Naive B cell (primary cell): ENCODE data around the gene RPTOR. TPM values are rescaled to one million over a fixed set of nuclear protein-coding genes. Genes with fewer than 3 reads are reported as not detected.
A peak's percentile ranks its signal among the peaks of the same experiment; 100 is the strongest.

Source experiments
- ATAC-seq, 2 donors: fragments of 150-1000 bp; cut with Tn5 transposase; 2 replicates each; pipeline ENCODE4 v1.10.0; 2021; ENCODE audit warnings: low read depth in 2 of 2, mild to moderate bottlenecking in 2 of 2, moderate library complexity in 2 of 2
- DNase-seq: peaks from one replicate; pipeline ENCODE4 v3.0.0; 2022
- H3K27ac Mint-ChIP-seq, 6 donors: one replicate each; pipeline ENCODE4 v1.8.0; 2020 to 2022; ENCODE audit warnings: mild to moderate bottlenecking in 6 of 6, mixed read lengths in 6 of 6, moderate library complexity in 5 of 6, inconsistent platforms in 2 of 6
- H3K27me3 Mint-ChIP-seq, 3 donors: one replicate each; pipeline ENCODE4 v1.8.0; 2021 to 2022; ENCODE audit warnings: mixed read lengths in 3 of 3, mild to moderate bottlenecking in 1 of 3
- H3K36me3 Mint-ChIP-seq, 2 donors: one replicate each; pipeline ENCODE4 v1.8.0; 2020 to 2022; ENCODE audit warnings: mixed read lengths in 2 of 2, inconsistent platforms in 1 of 2, mild to moderate bottlenecking in 1 of 2
- H3K4me1 Mint-ChIP-seq, 3 donors: one replicate each; pipeline ENCODE4 v1.8.0; 2020 to 2022; ENCODE audit warnings: mixed read lengths in 3 of 3, inconsistent platforms in 1 of 3, mild to moderate bottlenecking in 1 of 3, moderate library complexity in 1 of 3
- H3K4me3 Mint-ChIP-seq, 8 donors: one replicate each; pipeline ENCODE4 v1.8.0; 2020 to 2022; ENCODE audit warnings: mild to moderate bottlenecking in 8 of 8, mixed read lengths in 8 of 8, moderate library complexity in 8 of 8, inconsistent platforms in 2 of 8
- H3K9me3 Mint-ChIP-seq, 7 donors: one replicate each; pipeline ENCODE4 v1.8.0; 2020 to 2022; ENCODE audit warnings: mixed read lengths in 7 of 7, mild to moderate bottlenecking in 5 of 7, inconsistent platforms in 2 of 7, moderate library complexity in 1 of 7
- polyA plus RNA-seq, 6 donors: library from polyadenylated mRNA; unstranded; fragments of 300-500 nt; fragmentation: Illumina TruSeq; gene quantifications; one replicate each; pipeline ENCODE4 v1.2.3, GENCODE V29; 2021; ENCODE audit warnings: low read depth in 6 of 6

Gene RPTOR
- polyA plus RNA-seq, 6 donors from 2014 or later, result 5.5 to 13.9 (median 9.0) TPM

- ATAC-seq (no peak), DNase-seq (no peak)
- Mint-ChIP-seq H3K27ac (no peak overlapping the region), H3K9me3 (no peaks in the 10 kb centered on the region), H3K36me3 (no peaks in the 10 kb centered on the region), H3K4me3 (no peak overlapping the region), H3K27me3 (no peaks in the 10 kb centered on the region), H3K4me1 (peaks cover 22 to 34% (median 22%) of the 10 kb centered on the region in 3 donors)
Measured at GRCh38 chr17:80783971-80784370, 239.3 kb downstream of the RPTOR start.

- H3K27ac Mint-ChIP-seq, result peak overlapping the region in 1 of 6 donors; percentile 21
- H3K4me3 Mint-ChIP-seq, result peak overlapping the region in 1 of 8 donors; percentile 6
- H3K9me3 Mint-ChIP-seq, result no peaks in the 10 kb centered on the region
- peaks cover 31 to 44% (median 33%) of the 10 kb centered on the region in 3 donors for H3K4me1 Mint-ChIP-seq
- no peaks in the 10 kb centered on the region for H3K36me3 Mint-ChIP-seq
- no peak for ATAC-seq
- no peaks in the 10 kb centered on the region for H3K27me3 Mint-ChIP-seq
- no peak for DNase-seq
Measured at GRCh38 chr17:80785477-80786178, 241.0 kb downstream of the RPTOR start.

DNA sequence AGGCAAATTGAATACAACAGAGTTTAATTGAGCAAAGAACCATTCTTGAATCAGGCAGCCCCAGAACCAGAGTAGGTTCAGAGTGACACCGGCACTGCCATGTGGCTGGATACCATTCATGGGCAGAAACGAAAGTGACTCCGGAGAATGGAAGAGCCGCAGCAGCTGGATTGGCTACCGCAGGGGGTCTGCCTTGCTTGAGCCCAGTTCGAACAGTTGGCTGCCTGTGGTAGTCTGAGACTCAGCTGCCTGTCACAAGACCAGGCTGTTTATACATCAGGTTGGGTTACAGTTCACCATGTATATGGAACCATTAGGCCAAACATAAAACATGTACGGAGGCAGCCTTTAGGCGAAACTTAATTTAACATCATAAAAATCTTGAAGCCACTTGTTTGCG lies 241.8 kb downstream of the RPTOR start:
- DNase-seq, result no peak
- H3K36me3 Mint-ChIP-seq, result no peaks in the 10 kb centered on the region
- ATAC-seq, result no peak
- H3K27ac Mint-ChIP-seq, result no peak overlapping the region
- no peaks in the 10 kb centered on the region for H3K9me3 Mint-ChIP-seq
- no peaks in the 10 kb centered on the region for H3K27me3 Mint-ChIP-seq
- peaks cover 30 to 43% (median 34%) of the 10 kb centered on the region in 3 donors for H3K4me1 Mint-ChIP-seq
- H3K4me3 Mint-ChIP-seq, result no peak overlapping the region

DNA sequence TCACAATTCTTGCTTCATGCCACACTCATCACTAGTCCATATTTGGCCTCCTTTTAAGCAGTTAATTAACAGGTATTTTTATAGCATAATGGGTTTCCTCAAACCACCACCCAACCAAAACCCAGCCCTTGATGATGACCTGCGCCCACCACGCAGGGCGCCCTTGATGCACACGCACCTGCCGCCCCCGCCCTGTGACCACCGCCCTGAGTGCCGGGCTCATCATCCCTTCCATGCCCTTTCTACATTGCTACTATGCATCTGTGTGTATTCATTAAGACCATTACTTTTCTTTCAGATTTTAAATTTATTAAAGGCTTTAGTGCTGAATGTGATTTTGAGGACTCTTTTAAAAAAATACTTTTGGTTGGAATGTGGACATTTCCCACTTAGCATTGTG lies 242.2 kb downstream of the RPTOR start:
- H3K9me3 Mint-ChIP-seq, result no peaks in the 10 kb centered on the region
- H3K4me1 Mint-ChIP-seq, result peaks cover 30 to 43% (median 35%) of the 10 kb centered on the region in 3 donors
- no peaks in the 10 kb centered on the region for H3K36me3 Mint-ChIP-seq
- H3K4me3 Mint-ChIP-seq, result no peak overlapping the region
- H3K27ac Mint-ChIP-seq, result no peak overlapping the region
- ATAC-seq (no peak), DNase-seq (no peak)
- H3K27me3 Mint-ChIP-seq, result no peaks in the 10 kb centered on the region

DNA sequence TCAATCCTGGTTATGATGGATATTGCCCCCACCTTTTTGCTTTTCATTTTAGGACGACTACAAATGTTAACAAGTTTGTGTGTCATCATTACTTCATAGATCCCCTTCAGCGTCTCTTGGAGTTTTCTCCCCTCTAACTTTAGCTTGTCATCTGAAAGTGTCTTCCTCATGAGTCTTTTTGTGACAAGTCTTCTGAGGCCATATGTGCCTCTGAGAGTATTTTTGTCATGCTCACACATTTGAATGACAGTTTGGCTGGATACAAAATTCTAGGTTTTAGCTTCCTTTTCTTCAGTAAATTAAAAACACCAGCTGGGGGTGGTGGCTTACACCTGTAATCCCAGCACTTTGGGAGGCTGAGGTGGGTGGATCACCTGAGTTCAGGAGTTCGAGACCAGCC lies 243.2 kb downstream of the RPTOR start:
- ATAC-seq (no peak), DNase-seq (no peak)
- Mint-ChIP-seq H3K4me3 (no peak overlapping the region), H3K4me1 (peaks cover 24 to 39% (median 31%) of the 10 kb centered on the region in 3 donors), H3K27me3 (no peaks in the 10 kb centered on the region), H3K27ac (no peak overlapping the region), H3K36me3 (no peaks in the 10 kb centered on the region), H3K9me3 (no peaks in the 10 kb centered on the region)

GRCh38 chr17:80789356-80789902 lies 244.8 kb downstream of the RPTOR start:
- peak overlapping the region; percentile 46 to 96 (median 84) for H3K27ac Mint-ChIP-seq
- peak overlapping the region in 4 of 8 donors; percentile 33 to 83 (median 43) for H3K4me3 Mint-ChIP-seq
- peaks cover 9 to 12% of the 10 kb centered on the region in 2 donors for H3K36me3 Mint-ChIP-seq
- ATAC-seq (no peak), DNase-seq (no peak)
- no peaks in the 10 kb centered on the region for H3K9me3 Mint-ChIP-seq
- H3K4me1 Mint-ChIP-seq, result peaks cover 20 to 34% (median 27%) of the 10 kb centered on the region in 3 donors
- no peaks in the 10 kb centered on the region for H3K27me3 Mint-ChIP-seq

DNA sequence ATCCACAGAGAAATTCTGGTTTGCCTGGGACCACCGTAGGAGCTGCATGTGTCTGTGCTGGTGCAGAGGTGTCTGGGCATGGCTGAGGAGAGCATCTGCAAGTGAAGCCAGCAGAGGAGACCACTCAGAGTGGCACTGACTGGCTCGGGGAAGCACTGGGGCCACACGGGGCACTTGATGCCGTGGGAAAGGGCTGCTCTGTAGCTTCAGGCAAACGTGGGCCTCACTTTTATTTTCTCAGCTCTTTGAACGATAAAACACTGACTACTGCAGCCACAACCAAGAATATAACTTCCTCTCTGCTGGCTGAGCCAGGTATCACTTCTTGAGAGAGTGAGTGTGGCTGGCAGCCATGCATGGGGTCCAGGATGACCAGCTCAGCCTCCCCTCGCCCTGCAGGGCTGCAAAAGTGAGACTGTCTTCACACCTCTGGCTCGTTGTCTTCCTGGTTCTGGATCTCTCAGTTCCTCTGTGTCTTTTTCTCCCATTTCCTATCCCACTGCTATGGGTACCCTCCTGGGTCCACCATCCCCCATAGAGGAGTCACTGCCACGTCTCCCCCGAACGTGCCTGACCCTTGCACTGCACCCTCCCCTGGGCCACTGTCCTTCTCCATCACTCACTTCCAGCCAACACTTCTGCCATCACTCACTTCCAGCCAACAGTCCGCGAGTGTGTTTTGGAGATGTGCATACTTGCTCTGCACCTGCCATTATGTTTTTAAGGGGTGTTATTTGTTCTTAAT lies 245.6 kb downstream of the RPTOR start:
- ATAC-seq (peak; percentile 61 to 65), DNase-seq (no peak)
- Mint-ChIP-seq H3K9me3 (no peaks in the 10 kb centered on the region), H3K27me3 (no peaks in the 10 kb centered on the region), H3K4me1 (peaks cover 20 to 34% (median 27%) of the 10 kb centered on the region in 3 donors), H3K36me3 (peaks cover 13 to 18% of the 10 kb centered on the region in 2 donors), H3K27ac (peak overlapping the region; percentile 46 to 96 (median 84)), H3K4me3 (peak overlapping the region in 5 of 8 donors; percentile 9 to 83 (median 50))

DNA sequence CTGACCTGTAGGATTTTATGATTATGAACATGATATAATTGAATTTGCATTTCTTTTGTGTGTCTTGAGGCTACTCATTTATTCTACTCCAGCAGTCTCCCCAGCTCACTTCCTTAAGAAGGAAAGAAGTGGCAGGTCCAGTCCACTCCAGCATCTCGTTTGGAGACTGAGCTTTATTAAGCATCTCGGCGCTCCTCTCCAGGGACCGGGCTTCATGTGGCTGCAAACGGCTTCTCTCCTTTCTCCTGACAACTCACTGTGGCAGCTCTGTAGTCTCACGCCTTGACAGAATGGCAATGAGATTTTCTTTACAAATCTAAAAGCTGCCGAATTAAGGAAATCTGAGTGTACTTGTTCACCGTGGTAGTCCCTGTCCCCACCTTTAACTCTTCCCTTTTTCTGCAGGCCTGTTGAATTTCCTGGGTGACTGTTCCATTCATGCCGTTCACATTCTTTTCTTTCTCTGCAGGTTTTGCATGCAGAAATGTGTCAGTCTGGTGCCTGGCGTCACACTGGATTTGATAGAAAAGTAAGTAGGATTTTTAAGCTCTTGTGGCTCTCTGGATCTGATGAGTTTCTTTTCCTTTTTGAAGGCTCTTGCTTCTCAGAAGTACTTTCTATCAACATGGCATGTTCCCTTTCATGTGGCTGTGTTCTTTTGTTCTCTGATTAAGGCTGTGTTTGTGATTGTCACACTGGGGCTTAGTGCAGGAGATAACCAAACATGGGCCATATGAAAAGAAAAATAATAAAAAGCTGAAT lies 246.5 kb downstream of the RPTOR start:
- Mint-ChIP-seq H3K27me3 (no peaks in the 10 kb centered on the region), H3K4me1 (peaks cover 20 to 34% (median 27%) of the 10 kb centered on the region in 3 donors), H3K27ac (peak overlapping the region in 4 of 6 donors; percentile 22 to 79 (median 36)), H3K9me3 (peaks cover 0 to 3% (median 0%) of the 10 kb centered on the region in 7 donors), H3K4me3 (peak overlapping the region in 1 of 8 donors; percentile 18), H3K36me3 (peaks cover 13 to 18% of the 10 kb centered on the region in 2 donors)
- no peak for DNase-seq
- ATAC-seq, result no peak

DNA sequence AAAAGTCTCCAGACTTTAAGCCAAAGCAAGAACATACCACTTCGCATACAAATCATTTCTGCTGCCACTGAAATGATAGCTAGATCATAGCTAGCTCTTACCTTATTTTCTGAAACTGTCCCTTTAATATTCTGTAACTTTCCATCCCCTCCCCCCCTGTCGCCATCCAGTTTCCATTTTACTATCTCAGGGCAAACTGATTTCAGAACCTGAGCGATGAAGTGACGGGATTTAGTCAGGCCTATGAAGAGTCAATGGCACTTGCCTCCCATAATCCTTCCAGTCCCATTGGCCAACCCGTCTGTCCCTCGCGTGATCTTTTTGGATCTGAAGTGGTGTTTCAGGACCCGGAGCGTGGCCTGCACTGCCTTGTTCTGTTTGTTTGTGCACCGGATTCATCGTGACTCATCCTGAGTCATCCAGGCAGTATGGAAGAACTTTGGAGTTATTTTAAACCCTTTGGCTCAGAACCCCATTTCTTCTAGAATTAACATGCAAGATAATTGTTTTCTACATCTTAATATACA lies 247.2 kb downstream of the RPTOR start:
- Mint-ChIP-seq H3K9me3 (peaks cover 0 to 3% (median 0%) of the 10 kb centered on the region in 7 donors), H3K36me3 (peaks cover 13 to 18% of the 10 kb centered on the region in 2 donors), H3K4me3 (no peak overlapping the region), H3K4me1 (peaks cover 20 to 33% (median 27%) of the 10 kb centered on the region in 3 donors), H3K27me3 (no peaks in the 10 kb centered on the region), H3K27ac (no peak overlapping the region)
- ATAC-seq, result no peak
- DNase-seq, result no peak

GRCh38 chr17:80792373-80792781 lies 247.7 kb downstream of the RPTOR start:
- no peak for ATAC-seq
- no peak for DNase-seq
- Mint-ChIP-seq H3K36me3 (peaks cover 13 to 18% of the 10 kb centered on the region in 2 donors), H3K27ac (peak overlapping the region in 1 of 6 donors; percentile 76), H3K9me3 (peaks cover 0 to 3% (median 0%) of the 10 kb centered on the region in 7 donors), H3K4me3 (no peak overlapping the region), H3K27me3 (no peaks in the 10 kb centered on the region), H3K4me1 (peaks cover 20 to 27% (median 27%) of the 10 kb centered on the region in 3 donors)

DNA sequence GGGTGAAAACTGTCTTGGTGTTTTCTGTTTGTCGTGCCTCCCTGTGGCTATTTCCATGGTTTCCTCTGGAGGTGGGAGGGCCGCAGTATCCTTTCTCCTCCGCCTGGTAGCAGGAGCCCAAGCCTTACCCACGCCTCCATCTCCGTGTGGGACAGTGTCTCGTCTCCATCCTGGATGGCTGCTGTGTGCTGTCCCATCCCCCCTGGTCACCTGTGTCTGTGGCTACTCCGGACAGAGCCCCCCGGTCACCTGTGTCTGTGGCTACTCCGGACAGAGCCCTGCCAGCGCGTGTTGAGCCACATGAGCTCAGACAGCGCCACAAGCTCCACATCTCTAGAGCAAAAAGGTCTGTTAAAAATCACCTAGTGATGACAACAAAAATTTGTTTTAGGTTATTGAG lies 248.8 kb downstream of the RPTOR start:
- Mint-ChIP-seq H3K36me3 (peaks cover 13 to 18% of the 10 kb centered on the region in 2 donors), H3K27ac (no peak overlapping the region)

DNA sequence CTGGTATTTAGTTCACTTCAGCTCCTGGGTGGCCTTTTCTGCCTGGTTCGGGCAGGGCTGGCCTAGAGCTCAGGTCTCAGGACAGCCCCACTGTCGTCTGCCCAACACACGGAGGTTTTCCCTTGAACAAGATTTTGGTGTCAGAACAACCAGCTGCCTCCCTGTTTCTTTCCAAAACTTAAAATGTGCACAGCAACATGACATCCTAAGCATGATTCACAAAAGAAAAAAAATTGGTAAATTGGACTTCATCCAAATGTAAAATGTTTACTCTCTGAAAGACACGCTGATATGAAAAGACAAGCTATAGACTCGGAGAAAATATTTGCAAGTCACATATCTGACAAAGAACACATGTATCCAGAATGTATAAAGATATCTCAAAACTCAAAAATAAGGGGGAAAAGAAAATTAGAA lies 249.2 kb downstream of the RPTOR start:
- Mint-ChIP-seq H3K4me3 (no peak overlapping the region), H3K4me1 (peaks cover 20 to 23% (median 20%) of the 10 kb centered on the region in 3 donors), H3K36me3 (peaks cover 13 to 18% of the 10 kb centered on the region in 2 donors), H3K27me3 (no peaks in the 10 kb centered on the region), H3K9me3 (peaks cover 0 to 3% (median 0%) of the 10 kb centered on the region in 7 donors), H3K27ac (peak overlapping the region in 1 of 6 donors; percentile 42)
- no peak for DNase-seq
- no peak for ATAC-seq

More for the DNA sequence above, 248.8 kb downstream of the RPTOR start:
- peaks cover 20 to 25% (median 23%) of the 10 kb centered on the region in 3 donors for H3K4me1 Mint-ChIP-seq
- no peak for DNase-seq
- H3K27me3 Mint-ChIP-seq, result no peaks in the 10 kb centered on the region
- peak overlapping the region in 1 of 8 donors; percentile 24 for H3K4me3 Mint-ChIP-seq
- ATAC-seq, result no peak
- H3K9me3 Mint-ChIP-seq, result peaks cover 0 to 3% (median 0%) of the 10 kb centered on the region in 7 donors
